ENCODE results near the gene RALGAPA1.
"Not testable (repeated sequence)": the region's sequence is repeated elsewhere in the genome, so short reads cannot be mapped to it uniquely, and the experiment has no call there.

RALGAPA1 gene

DNA sequence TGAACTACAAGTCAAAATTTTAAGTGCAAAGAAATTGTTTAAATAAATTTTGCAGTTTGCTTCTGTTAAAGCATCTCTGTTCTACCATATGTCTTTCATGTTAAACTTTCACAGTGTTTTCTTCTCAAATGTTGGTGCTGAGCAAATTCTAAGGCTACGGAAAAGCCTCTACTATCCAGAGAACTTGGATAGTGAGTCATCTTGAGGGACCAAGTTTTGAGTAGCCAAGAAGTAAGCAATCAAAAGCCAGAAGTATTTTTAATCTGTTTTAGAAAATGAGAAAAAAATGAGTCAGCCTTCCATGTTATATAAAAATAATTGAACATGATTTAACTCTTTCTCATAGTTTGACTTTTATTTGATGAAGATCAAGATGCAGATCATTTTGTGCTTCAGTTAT, 20.4 kb upstream of the RALGAPA1 start:
- DNase-seq (ENCODE audit: extremely low read depth, insufficient read length) = no peak

DNA sequence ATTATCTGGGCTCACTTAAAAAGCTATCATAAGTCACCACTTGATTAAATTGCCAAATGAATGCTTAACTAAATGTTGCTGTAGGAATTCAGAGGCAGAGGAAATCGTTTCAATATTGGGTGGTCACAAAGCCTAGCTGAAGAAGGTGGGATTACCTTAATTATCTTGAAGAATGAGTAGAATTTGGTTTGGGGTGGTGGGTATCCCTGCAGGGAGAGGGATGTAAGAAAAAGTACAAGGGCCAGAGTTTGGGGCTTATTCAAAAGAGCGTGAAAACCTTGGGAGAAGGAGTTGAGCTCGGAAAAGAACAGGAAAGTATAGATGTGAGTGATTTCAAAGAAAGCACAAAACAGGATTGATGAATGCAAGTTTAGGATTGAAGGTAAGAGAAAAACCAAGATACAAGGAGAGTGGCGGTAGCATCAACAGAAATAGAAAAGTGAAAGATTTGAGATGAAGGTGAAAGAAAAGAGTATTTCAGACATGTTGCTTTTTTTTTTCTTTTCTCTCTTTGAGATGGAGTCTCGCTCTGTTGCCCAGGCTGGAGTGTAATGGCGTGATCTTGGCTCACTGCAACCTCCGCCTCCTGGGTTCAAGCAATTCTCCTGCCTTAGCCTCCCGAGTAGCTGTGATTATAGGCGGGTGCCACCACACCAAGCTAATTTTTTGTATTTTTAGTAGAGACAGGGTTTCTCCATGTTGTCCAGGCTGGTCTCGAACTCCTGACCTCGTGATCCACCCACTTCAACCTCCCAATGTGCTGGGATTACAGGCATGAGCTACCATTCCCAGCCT, 18.8 kb upstream of the RALGAPA1 start:
- H3K36me3 ChIP-seq (ENCODE audit: control insufficient read depth, insufficient read depth, low read length) = peaks cover 3% of the 10 kb centered on the region; the same call in 1 of the 2 replicates
- H3K4me3 ChIP-seq (replicated peaks; ENCODE audit: low read depth, low read length) = peak overlapping the region; percentile 99
- no peak for TF ChIP-seq CTCF (IDR thresholded peaks at IDR 0.05; ENCODE audit: insufficient read depth, low read length, poor library complexity, severe bottlenecking)
- no peak for DNase-seq (ENCODE audit: extremely low read depth, insufficient read length)
- H3K27me3 ChIP-seq (replicated peaks; ENCODE audit: control insufficient read depth, insufficient read depth, low read length) = no peaks in the 10 kb centered on the region

More for the DNA sequence above, 20.4 kb upstream of the RALGAPA1 start:
- no peak for TF ChIP-seq CTCF (IDR thresholded peaks at IDR 0.05; ENCODE audit: insufficient read depth, low read length, poor library complexity, severe bottlenecking)
- peaks cover 3% of the 10 kb centered on the region; the same call in 1 of the 2 replicates for H3K36me3 ChIP-seq (ENCODE audit: control insufficient read depth, insufficient read depth, low read length)
- H3K4me3 ChIP-seq (replicated peaks; ENCODE audit: low read depth, low read length) = no peak overlapping the region
- no peaks in the 10 kb centered on the region for H3K27me3 ChIP-seq (replicated peaks; ENCODE audit: control insufficient read depth, insufficient read depth, low read length)

DNA sequence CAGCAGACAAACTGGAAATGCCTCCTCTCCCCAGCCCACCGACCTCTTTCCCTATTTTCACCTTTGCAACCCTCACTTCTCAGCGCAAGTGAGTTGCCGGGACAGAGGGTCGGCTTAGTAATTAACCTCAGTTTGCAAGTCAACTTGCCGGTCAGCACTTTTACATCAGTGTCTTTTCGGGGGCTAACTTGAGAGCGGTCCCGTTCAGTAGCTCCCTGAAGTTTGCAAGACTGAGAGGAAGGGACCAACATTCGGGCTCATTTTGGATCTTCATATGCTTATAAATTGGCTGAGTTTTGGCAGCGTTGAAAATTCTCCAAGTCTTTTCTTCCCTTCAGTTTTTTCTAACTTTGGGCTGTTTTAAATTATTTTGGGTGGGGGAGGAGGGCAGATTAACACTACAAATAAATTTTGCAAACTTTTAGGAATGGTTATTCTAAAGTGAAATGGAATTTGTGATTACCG, 17.9 kb upstream of the RALGAPA1 start:
- TF ChIP-seq CTCF (IDR thresholded peaks at IDR 0.05; ENCODE audit: insufficient read depth, low read length, poor library complexity, severe bottlenecking) = no peak
- H3K4me3 ChIP-seq (replicated peaks; ENCODE audit: low read depth, low read length) = peak overlapping the region; percentile 99
- H3K36me3 ChIP-seq (ENCODE audit: control insufficient read depth, insufficient read depth, low read length) = peaks cover 3% of the 10 kb centered on the region; the same call in 1 of the 2 replicates
- no peak for DNase-seq (ENCODE audit: extremely low read depth, insufficient read length)
- H3K27me3 ChIP-seq (replicated peaks; ENCODE audit: control insufficient read depth, insufficient read depth, low read length) = no peaks in the 10 kb centered on the region

GRCh38 chr14:35826218-35826951, 17.3 kb upstream of the RALGAPA1 start, which contains the start of gene BRMS1L:
TSS of gene BRMS1L (plus strand) at chr14:35826338. CDS start at chr14:35826517, 179 bp downstream.
- Histone ChIP-seq H3K4me3 (replicated peaks; ENCODE audit: low read depth, low read length) (peak within 1 kb of the TSS; percentile 99), H3K27me3 (replicated peaks; ENCODE audit: control insufficient read depth, insufficient read depth, low read length) (no peaks in the 10 kb centered on the region), H3K36me3 (ENCODE audit: control insufficient read depth, insufficient read depth, low read length) (peaks cover 1% of the 10 kb centered on the region; the same call in 1 of the 2 replicates)
- DNase-seq (ENCODE audit: extremely low read depth, insufficient read length) = peak; percentile 95
- no peak for TF ChIP-seq CTCF (IDR thresholded peaks at IDR 0.05; ENCODE audit: insufficient read depth, low read length, poor library complexity, severe bottlenecking)

DNA sequence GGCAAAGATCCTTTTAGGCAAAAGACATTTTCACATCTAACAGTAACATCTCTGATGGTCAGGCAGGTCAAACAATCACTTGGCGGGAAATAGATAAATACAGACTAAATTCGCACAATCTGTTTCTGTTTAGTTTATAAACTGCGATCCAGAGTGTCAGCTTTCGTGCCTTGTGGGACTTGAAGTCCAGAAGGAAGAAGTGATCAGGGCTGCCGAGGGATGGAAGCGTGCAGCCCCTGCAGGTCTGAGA, 16.8 kb upstream of the RALGAPA1 start:
- H3K27me3 ChIP-seq (replicated peaks; ENCODE audit: control insufficient read depth, insufficient read depth, low read length) = no peaks in the 10 kb centered on the region
- DNase-seq (ENCODE audit: extremely low read depth, insufficient read length) = no peak
- no peaks in the 10 kb centered on the region for H3K36me3 ChIP-seq (ENCODE audit: control insufficient read depth, insufficient read depth, low read length)
- peak overlapping the region; percentile 53 for H3K4me3 ChIP-seq (replicated peaks; ENCODE audit: low read depth, low read length)
- no peak for TF ChIP-seq CTCF (IDR thresholded peaks at IDR 0.05; ENCODE audit: insufficient read depth, low read length, poor library complexity, severe bottlenecking)

GRCh38 chr14:35824446-35825165, 15.5 kb upstream of the RALGAPA1 start:
- not testable (repeated sequence) for H3K27me3 ChIP-seq (replicated peaks; ENCODE audit: control insufficient read depth, insufficient read depth, low read length); H3K36me3 ChIP-seq (ENCODE audit: control insufficient read depth, insufficient read depth, low read length); H3K4me3 ChIP-seq (replicated peaks; ENCODE audit: low read depth, low read length); DNase-seq (ENCODE audit: extremely low read depth, insufficient read length)

All from GM06990 (cell line).